Fibroblast of skin of left quadriceps (primary cell): ENCODE measurements around the gene PLEKHJ1.

Source experiments
- DNase-seq, 2 experiments: peaks; one replicate each; pipeline ENCODE4 v3.0.0-alpha.2; 2013; ENCODE audit warnings: low read depth in 2 of 2

Gene PLEKHJ1

DNA sequence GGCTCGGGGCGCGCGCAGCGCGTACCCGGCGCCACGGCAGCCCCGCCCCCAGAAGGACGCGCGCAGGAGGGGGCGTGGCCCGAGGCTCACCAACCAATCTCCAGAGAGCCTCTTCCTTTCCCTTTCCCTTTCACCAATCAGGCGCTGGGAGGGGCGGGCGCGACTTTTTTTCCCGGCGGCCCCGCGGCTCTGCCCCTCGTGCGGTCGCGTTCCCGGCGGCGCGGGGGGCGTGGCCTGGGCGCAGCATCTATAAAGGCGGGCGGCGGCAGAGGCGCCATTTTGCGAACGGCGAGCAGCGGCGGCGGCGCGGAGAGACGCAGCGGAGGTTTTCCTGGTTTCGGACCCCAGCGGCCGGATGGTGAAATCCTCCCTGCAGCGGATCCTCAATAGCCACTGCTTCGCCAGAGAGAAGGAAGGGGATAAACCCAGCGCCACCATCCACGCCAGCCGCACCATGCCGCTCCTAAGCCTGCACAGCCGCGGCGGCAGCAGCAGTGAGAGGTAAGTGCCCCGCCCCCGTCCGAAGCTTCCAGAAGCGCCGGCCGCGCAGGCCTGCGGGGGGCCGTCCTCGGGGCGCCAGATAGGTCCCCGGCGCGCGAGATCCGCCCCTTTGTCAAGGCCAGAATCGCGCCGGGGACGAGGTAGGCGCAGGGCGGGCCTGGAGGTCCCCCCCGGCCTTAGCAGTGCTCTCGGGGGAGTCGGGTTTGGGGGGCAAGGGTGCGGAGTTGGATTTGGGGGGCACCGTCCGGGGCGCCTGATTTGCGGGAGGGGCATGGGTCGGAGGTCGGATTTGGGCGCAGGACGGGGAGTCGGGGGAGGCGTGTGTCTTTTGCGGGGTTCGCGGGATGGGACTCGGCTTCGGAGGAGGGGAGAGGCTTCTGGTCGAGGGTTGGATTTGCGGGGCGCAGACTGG, 33.4 kb upstream of the PLEKHJ1 start:
- DNase-seq: peak; percentile 94 to 95

DNA sequence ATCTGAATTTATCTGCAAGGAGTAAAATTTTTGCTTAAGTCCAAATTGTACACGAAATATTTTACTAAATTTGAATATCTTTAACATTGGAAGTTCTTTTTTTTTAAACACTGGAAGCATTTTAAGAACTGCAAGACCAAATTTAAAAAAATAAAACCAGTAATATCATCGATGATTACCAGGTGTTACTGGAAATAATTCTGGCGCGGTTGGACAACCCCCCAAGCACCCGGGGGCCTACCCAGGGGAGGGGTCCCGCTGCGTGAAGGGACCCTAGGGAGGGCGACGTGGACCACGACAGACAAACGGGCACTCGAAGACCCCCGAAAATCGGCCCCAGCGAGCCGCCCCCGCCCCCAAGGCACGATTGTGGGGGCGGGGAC, 32.7 kb upstream of the PLEKHJ1 start:
- no peak for DNase-seq

DNA sequence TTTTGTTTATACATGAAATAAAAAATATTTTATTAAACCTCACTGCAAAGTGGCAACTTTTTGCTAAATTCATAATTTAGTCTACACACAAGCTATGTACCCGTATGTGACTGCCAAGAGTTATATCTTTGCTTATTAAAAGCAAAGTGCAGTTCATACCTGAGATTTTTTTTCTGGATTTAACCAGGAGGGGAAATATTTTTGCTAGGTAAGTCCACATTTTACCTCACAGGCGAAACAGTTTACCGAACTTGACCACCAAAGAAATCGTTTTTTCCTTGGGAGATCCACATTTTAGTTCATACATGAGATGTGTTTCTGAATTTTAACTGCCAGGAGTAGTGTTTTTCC, 32.3 kb upstream of the PLEKHJ1 start:
- DNase-seq: no peak

DNA sequence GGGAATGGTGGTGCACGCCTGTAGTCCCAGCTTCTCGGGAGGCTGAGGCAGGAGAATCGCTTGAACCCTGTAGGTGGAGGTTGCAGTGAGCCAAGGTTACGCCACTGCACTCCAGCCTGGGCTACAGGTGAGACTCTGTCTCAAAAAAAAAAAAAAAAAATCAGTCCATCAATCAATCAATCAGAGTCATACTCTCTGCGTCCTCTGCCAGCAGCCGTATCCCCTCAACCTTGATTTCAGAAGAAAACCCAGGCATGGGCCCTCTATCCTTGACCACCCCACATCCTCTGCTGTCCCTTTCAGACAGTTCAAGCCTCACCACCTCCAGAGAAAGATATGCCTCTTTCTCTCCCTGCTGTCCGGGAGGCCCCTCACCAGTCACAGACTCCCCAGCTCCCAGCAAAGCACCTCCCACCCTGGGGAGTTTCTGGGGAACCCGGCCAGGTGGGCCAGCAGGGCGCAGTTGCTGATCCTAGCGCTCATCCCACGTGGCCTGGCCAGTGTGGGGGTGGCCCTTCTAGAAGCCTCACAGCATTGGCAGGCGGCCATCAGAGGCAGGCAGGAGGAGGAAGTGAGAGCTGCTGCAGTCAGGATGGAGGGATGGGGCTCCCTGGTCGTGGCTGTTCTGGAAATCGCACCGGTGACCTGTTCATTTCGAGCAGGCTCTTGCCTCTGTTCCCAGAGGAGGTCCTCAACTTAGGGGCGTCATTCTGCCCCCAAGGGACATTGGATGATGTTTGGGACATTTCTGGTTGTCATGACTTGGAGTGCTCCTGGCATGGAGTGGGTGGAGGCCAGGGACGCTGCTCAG, 30.3 kb upstream of the PLEKHJ1 start:
- peak; percentile 56 to 61 for DNase-seq

DNA sequence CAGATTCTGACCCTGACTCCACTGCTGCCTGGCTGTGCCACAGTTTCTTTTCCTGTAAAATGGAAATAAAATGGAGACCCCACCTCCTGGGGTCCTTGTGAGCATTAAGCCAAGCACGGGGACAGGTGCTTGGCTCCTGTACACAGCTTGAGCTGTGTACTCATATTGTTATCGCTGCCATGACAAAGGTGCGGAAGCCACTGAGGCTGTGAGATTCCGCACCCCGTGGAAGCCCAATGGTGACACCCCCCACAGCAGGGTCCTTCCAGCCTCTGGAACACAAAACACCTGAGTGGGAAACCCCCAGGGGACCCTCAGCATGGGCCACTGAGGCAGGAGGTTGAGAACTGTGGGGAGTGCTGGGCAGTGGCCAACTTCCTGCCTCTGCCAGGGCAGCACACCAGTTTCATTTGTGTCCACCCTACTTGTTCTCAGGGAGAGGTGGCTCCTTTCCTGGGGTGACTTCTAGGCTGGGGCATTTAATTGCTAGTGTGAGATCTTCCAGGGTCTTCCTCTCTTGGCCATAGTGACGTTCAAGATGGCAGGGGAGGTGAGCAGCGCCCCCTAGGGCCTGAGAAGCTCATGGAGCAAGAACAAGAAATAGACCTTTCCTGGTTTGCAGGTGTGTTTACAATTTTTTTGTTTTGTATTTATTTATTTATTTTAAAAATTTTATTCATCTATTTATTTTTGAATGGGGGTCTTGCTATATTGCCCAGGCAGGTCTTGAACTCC, 25.5 kb upstream of the PLEKHJ1 start:
- DNase-seq: no peak

DNA sequence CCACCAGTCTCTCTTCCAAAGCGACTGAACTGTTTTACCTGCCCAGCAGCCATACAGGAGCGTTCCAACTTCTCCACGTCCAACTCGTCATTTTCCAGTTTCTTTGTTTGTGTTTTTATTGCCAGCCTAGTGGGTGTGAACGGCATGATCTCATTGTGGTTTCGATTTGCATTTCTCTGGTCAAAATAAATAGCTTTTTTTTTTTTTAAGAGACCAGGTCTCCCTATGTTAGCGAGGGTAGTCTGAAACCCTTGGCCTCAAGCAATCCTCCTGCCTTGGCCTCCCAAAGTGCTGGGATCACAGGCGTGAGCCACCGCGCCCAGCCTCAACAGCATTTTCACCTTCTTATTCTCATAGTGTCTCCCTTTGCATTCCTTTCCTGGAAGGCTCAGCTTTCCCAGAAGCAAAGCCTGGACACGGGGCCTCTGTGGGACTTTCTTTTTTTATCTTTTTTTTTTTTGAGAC, 24.2 kb upstream of the PLEKHJ1 start:
- no peak for DNase-seq

DNA sequence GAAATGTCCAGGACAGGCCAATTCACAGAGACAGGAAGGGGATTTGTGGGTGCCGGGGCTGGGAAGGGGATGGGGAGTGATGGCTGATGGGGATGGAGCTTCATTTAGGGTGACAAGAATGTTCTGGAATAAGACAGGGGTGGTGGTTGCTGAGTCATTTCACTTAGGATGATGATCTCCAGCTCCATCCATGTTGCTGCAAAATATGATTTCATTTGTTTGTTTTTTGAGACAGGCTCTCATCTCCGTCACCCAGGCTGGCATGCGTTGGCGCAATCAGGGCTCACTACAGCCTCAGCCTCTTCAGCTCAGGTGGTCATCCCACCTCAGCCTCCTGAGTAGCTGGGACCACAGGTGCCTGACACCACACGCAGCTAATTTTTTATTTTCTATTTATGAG, 23.2 kb upstream of the PLEKHJ1 start:
- no peak for DNase-seq

DNA sequence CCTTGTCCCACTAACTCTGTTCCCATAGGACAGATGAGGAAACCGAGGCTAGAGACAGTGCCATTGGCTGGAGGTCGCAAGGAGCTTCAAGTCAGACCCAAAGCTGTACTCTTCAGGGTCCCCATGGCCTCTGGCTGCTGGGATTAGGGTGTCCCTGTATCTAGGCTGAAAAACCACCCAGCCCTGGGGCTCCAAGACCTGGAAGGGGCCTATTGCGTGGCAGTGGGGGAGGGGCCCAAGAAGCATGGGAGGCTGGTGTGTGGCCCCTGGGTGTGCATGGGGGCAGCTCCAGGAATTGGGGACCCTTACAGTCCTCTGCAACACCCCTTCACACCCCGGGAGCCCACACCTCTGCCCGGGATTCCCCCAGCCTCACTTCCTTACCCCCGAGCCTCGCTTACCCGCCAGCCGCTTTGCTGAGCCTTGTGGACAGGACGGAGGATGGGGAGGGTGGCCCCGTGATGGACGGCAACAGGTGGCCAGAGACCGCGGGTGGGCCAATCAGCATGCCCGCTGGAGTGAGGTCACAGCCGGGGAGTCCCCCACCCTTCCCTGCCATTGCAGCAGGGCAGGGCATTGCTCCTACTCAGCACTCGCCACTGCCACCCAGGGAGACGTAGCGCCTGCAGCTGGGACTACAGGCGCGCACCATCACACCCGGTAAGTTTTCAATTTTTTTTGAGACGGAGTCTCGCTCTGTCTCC, 20.0 kb upstream of the PLEKHJ1 start, which contains the start of gene JSRP1:
Gene JSRP1, minus strand, starts transcription at position 436 of the 704 bp plus-strand sequence. CDS start 1,103 bp downstream, outside the sequence.
- no peak for DNase-seq

DNA sequence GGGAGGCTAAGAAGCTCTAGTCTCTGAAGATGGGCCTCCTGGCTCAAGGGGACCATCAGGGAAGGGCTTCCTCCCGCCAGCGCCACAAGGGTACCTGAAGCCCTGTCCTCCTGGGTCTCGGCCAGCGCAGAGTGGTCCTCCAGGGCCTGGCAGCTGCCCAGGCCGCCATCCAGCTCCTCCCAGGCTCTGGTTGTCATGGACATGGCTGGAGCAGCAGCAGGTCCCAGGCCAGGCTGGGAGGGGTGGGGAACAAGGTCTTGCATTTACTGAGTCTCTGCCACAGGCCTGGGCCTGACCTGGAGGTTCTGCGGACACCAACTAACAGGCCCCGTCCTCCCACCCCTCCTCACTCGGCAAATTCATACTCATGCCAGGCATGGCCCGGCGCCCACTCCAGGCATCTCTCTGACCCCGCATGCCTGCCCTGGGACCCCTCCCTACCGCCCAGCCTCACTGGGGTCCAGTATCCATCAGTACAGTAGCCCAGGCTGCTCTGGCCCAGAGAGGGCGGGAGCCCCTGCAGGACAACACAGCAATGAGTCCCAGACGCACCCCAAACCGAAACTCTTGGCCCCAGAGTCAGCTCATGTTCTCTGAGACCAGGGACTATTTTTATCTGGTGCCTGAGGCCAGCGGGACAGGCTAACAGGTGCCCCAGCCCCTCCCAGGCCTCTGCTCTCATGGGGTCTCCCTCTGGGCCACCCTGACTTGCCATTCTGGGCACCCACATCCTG, 19.1 kb upstream of the PLEKHJ1 start:
- no peak for DNase-seq

DNA sequence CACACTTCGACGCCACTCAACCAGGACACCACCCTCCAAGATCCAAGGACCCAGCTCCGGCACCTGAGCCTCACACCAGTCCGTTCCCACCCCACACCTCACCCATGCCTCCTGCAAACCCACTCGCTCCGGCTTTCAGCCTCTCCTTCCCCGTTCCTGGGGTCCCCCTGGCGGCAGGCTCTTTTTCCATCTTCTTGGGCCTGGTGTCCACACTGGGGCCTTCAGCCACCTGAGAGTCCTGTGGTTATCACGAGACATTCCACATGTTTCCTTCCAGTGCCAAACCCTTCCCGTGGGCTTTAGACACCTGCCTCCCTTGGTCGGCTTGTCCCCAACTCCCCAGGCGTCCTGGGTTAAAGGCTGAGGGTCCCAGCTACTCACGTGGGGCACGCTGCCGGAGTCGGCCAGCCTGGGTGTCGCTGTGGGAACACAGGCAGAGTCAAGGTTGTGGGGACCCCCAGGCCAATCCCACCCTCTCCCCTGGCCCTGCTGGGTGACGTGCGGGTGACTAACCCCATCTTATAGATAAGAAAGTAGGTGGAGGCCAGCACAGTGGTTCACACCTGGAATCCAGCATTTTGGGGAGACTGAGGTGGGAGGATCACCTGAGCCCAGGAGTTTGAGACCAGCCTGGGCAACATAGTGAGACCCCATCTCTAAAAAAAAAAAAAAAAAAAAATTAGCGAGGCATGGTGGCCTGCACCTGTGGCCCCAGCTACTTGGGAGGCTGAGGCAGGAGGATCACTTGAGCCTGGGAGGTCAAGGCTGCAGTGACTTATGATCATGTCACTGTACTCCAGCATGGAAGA, 18.1 kb upstream of the PLEKHJ1 start:
- DNase-seq: no peak

DNA sequence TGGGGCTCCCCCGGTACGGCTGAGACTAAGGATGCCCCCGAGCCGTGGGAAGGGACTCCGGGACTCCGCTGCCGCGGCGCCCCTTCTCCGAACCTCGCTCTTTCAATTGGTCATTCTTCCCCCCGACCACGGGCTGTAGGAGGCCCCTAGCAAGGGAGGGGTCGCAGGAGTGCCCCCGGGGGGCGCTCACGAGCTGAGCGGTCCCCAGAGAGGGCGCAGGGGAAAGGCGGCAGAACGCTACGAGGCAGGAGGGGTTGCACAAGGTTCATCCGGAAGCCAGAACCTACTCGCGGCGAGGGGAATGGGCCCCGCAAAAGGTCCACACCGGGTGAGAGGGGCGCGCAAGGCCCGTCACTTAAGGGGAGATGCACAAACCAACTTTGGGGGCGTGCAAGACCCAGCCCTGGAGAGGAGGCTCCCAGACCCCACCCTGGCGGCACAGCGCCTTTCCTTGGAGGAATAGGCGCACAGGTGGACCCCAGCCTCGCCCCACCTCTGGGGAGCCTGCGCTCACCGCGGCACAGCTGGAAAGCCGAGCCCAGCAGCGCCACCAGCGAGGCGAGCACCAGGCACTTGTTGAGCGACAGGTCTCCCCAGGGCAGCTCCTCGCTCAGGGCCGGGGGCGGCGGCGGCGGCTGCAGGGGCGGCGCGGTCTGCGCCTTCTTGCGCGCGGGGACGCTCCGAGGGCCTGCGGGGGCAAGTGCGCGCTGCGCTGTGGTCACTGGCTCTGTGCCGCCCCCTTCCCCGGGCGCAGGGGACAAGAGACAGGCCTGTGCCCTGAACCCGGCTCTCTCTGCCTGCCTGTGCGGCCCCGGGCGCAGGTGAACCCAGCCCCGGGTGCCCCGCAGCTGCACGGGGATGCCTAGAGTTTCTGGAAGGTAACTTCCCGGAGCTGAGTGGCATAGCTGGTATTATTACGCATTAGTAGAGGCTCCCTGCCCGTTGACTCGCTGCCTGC, 17.3 kb upstream of the PLEKHJ1 start:
- DNase-seq: no peak

DNA sequence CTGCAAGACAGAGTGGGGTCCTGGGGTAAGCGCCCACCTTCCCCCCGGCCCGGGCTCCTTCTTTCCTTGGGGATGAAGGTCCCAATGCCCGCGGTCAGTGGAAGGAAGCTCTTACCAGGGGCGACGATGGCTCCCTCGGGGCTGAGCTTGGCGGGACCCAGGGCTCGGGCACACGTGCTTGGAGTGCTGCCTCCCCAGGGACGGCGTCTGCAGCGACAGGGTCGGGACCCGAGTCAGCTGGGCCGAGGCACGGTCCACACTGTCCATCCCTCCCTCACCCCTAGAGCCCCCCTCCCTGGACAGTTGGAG, 16.6 kb upstream of the PLEKHJ1 start:
- no peak for DNase-seq

DNA sequence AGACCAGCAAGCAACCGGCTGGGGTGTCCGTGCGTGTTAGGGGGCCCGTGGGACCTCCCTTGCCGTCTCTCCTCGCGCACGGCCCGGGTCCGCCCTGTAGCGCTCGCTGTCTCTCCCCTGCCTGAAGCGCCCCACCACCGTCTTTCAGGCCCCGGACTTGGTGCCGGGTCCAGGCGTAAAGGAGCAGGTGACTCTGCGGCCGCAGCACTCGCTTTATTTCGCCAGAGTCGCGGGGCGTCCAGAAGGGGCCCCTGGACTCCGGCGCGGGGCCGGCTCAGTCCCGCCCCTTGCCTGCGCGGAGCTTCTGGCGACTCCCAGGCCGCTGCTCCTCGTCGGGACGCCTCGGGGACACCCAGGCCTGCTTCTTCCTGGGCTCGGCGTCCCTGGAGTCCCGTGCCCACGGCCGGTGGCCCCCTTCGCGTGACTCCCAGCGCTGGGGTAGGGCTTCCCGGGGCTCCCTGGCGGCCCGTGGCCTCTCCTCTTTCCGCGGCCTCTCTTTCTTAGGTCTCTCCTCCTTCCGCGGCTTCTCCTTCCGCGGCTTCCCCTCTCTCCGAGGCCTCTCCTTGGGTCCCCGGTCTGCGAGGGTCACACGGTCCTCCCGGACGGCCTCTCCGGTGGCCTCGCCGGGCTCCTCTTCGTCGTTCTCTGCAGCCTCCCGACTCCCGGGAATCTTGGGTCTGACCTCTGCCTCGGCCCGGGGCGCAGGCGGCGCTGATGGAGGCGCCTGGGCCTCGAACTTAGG, 16.1 kb upstream of the PLEKHJ1 start:
- no peak for DNase-seq

DNA sequence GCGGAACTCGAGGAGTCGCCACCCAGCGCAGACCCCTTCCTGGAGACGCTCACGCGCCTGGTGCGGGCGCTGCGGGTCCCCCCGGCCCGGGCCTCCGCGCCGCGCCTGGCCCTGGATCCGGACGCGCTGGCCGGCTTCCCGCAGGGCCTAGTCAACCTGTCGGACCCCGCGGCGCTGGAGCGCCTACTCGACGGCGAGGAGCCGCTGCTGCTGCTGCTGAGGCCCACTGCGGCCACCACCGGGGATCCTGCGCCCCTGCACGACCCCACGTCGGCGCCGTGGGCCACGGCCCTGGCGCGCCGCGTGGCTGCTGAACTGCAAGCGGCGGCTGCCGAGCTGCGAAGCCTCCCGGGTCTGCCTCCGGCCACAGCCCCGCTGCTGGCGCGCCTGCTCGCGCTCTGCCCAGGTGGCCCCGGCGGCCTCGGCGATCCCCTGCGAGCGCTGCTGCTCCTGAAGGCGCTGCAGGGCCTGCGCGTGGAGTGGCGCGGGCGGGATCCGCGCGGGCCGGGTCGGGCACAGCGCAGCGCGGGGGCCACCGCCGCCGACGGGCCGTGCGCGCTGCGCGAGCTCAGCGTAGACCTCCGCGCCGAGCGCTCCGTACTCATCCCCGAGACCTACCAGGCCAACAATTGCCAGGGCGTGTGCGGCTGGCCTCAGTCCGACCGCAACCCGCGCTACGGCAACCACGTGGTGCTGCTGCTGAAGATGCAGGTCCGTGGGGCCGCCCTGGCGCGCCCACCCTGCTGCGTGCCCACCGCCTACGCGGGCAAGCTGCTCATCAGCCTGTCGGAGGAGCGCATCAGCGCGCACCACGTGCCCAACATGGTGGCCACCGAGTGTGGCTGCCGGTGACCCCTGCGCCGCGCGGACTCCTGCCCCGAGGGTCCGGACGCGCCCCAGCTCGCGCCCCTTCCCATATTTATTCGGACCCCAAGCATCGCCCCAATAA, 15.3 kb upstream of the PLEKHJ1 start:
- DNase-seq: no peak

DNA sequence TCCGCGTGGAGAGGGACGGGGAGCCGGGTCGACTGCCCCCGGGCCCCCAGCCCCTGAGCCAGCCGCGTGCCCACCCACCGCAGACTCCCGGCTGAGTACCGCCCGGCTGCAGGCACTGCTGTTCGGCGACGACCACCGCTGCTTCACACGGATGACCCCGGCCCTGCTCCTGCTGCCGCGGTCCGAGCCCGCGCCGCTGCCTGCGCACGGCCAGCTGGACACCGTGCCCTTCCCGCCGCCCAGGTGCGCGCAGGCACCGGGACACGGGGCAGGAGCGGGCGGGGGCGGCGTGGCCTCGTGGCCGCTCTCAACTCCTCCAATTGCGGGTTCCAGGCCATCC, 14.6 kb upstream of the PLEKHJ1 start:
- DNase-seq: no peak

DNA sequence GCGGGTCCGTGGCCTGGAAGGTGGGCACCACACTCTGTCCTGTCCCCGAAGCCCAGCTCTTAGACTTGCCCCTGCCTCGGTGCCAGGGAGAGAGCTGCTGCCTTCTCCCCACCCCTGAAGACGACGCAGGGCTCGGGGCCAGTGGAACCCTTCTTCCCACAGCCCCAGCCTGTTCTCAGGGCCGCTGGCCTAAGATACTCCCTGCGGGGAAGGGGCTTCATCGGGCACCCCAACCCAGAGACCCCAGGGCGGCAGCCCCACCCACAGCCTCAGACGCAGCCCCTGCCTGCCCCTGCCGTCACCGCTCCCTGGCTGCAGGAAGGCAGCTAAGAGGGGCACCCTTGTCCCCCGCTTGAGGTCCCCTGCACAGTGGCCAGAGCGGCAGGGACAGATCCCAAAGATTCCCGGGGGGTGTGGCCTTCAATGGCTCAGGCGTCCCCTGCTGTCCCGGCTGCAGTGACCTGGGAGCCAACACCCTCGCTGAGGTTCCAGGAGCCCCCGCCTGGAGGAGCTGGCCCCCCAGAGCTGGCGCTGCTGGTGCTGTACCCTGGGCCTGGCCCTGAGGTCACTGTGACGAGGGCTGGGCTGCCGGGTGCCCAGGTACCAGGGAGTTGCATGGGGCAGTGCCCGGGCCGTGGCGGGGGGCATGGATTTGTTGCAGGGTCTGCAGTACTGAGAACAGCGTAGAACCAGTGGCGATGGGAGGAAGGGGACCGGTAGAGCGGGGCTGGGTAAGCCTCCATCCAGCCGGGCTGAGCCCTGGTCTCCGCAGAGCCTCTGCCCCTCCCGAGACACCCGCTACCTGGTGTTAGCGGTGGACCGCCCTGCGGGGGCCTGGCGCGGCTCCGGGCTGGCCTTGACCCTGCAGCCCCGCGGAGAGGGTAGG, 14.0 kb upstream of the PLEKHJ1 start:
- DNase-seq: no peak
